GM18858 (cell line): ENCODE results near the gene ZBTB24.
"Not testable (repeated sequence)": the region's sequence is repeated elsewhere in the genome, so short reads cannot be mapped to it uniquely, and the experiment has no call there.

Source experiments
- ATAC-seq: cut with Tn5 transposase; IDR thresholded peaks from one replicate; pipeline ENCODE4 v1.9.1; 2021; ENCODE audit not compliant: unreplicated experiment

Gene ZBTB24

DNA sequence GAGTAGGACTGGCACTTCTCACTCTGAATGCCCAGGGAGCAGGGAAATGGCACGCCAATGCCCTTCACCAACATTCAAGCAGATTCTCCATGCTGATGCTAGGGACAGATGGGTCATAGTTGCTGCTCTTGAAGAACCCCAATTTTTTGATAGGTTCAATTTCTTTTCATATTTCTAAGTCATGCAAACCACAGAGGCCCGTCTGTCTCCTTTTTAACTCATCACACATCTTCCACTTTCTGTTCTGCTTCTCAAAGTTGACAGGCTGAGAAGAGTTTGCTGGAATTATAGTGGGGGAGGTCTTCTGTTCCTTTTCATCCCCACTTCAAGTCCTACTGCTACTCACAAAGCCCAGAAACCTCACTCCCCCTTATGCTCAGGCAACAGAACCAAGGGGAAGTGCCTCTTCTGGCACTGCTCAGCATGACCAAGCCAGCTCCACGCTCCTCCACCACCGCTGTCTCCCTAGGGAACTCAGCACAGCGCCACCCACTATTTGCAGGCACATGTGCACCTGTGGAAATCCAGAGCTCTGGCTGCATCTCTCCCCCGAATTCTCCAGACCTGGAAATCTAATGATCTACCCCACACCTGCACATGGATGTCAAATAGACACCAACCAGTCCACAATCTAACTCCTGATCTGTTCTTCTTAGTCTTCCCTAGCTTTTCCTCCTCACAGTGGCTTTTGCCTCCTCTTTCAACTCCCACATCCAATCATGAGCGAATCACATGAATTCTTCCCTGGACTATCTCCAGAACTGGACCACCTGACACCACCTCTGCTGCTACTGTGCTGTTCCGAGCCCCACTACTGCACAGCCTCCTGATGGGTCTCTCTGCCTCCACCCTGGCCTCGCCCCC, 10.7 kb downstream of the ZBTB24 start:
- ATAC-seq, result peak; percentile 60

DNA sequence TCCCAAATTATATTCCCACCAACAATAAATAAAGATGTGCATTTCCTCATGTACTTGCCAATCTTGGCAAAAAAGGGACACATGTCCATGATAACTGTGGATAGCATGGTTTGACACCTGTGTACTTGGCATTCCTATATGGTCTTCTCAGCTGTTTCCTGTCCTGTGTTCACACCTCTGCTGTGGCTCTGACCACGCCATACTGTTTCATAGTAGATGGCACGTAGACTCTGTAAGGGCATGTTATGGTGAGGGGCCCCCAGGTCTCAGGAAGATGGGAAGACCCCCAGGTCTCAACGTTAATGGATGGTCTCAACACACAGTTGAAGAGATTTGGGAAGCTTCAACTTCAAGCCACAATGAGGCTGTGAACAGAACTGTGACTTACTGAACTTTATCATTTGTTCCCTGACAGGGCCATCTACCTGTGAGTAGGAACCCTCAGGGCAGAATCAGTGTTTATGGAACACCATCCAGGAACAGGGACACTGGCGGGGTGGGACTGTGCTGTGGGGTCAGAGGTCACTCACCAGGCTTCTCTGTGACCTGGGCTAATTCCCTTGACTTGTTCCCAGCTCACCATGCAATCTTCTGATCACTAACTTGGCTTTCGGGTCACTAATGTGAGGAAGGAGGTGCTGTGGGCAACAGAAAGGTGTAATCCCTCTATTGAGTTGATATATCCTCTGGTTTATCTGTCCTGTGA, 11.8 kb downstream of the ZBTB24 start:
- ATAC-seq, result no peak

DNA sequence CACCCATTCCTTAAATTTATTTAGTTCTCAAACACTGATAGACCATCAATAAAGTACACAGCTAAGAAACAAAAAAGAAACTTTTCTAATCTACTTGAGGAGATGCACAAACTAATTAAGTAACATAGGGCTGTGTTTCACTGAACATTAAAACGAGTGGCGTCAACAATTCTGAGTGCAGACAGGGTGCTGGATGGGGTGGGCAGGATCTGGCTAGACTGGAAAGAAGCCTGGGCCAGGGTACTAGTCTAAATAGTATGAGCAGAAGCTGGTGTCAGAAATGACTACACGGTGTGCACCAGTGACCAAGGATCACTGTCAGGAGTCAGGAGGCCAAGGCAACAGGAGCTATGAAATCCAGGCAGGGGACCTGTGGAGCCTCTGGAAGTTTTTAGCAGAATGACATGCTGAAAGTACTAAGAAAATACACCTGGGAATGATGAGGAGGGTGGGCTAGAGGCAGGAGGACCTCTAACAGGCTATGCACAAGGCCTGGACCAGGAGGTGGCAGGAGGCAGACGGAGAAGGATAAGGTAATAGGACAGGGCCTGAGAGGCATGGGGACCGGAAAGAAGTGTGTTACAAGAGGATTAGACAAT, 13.3 kb downstream of the ZBTB24 start:
- no peak for ATAC-seq

DNA sequence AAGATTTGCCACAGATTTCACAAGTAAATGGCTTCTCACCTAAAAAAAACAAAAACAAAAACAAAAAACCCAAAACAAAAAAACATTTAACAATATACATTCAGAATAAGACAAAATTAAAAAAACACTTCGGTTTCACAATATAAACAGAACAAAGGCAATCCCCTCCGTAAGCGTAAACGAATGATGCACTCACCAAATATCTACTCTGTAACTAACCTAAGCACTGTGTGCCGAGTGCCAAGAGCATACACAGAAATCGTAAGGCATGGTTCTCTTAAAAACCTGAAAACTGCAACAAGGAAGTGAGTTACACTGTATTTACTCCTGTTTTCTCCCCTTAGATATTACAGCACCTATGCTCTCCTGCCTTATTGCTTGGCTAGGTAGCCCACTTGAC, 15.3 kb downstream of the ZBTB24 start:
- no peak for ATAC-seq

DNA sequence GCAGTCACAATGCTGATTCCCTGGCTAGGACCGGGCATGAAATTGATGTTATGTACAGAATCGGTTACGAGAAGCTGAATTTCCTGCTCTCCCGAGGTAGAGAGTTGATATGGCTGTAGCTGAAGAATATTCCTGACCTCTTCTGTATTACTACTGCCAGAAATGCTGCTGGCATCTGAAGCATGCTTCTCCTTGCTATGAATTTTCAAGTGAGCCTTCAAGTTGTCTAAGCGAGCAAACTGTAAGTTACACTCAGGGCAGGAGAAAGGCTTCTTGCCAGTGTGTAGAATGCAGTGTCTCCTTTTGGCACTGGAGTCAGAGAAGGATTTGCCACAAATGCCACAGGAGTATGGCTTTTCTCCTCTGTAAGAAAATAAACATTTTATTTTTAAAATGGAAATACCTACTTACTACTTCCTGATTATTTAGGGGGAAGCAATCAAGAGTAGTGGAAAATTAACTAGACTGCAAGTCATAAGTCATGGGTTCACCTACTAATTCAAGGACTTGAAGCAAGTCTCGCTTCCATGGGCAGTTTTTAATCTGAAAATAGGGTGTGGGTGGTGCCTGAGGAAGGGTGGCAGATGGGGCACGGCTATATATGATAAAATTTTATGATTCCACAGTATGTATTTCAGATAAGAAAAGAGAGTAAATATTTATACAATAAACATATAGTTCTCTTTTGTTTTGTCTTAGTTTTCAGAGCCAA, 16.7 kb downstream of the ZBTB24 start:
- no peak for ATAC-seq

DNA sequence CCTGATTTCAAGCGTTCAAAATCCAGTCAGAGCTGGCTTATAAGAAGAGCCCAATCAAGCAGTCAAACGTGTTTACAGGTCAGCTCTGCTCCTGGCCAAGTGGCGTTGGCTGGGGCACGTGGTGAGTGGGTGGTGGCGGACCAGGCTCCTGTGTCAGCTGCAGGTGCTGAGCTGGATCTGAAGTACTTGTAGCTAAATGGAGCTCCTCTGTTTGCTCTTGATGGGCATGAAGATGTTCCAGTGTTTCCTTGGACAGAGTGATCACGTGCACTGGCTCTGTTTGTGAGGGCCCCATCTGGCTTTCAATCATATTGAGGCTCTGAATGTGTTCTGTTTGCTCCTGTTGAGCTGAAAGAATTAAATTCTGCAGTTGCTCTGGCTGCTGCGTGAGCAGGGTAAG, 17.2 kb downstream of the ZBTB24 start:
- ATAC-seq, result no peak

DNA sequence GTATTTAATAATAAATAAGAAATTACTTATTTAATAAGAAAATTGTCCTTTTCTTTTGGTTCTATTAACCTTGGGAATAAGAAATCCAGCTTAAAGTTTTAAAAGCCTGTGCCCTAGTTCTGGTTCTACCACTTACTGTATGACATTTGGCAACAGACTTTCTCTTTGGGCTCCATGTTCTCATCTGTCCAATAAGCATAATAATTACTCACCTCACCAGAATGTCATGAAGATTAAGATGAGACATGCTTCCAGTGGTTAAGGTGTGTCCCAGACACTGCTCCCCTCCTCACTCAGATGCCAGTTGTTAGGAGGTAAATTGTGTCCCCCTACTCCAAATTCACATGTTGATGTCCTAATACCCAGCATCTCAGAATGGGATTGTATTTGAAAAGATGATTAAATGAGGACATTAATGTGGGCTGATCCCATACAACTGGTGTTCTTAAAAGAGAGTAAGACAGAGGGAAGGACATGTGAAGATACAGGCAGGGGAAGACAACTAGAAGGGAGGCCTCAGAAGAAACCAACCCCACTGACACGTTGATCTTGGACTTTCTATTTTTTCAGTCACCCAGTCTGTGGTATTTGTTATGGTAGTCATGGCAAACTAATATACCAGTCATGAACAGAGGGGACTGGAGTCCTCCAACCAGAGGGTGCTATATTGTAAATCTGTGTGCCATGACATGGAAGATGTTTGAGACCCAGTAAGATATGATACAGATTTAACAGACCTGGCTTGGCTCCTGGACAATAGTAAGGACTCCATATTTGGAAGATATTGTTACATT, 21.1 kb downstream of the ZBTB24 start:
- no peak for ATAC-seq

DNA sequence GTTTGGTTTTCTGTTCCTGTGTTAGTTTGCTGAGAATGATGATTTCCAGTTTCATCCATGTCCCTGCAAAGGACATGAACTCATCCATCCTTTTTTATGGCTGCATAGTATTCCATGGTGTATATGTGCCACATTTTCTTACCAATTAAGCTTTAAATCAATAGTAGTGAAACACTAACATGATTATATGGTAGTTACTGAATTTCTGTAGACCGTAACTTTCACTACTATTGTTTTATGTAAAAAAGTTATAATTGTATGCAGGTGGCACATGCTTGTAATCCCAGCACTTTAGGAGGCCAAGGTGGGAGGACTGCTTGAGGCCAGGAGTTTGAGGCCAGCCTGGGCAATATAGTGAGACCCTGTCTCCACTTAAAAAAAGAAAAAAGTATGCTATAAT, 21.8 kb downstream of the ZBTB24 start:
- ATAC-seq, result not testable (repeated sequence)

DNA sequence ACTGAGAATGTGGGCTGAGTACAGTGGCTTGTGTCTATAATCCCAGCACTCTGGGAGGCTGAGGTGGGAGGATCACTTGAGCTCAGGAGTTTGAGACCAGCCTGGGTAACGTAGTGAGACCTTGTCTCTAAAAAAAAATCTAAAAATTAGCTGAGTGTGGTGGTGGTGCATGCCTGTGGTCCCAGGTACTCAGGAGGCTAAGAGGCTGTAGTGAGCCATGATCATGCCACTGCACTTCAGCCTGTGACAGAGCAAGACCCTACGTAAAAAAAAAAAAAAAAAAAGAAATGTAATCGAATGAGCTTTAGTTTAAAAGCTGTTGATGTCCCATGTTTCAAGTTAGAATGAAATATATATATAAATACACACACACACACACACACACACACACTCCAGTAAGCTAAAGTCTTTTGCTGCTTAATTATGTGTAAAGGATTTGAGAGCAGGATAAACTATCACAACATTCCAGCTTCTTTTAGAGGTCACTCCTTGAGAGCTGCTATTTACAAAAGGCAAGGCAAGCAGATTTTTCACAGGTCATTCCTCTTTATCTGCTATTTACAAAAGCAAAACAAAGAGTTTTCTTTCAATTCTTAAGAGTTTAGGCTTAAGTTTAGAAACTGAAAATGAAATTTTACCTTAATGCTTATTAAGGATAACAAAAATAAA, 22.7 kb downstream of the ZBTB24 start:
- no peak for ATAC-seq

DNA sequence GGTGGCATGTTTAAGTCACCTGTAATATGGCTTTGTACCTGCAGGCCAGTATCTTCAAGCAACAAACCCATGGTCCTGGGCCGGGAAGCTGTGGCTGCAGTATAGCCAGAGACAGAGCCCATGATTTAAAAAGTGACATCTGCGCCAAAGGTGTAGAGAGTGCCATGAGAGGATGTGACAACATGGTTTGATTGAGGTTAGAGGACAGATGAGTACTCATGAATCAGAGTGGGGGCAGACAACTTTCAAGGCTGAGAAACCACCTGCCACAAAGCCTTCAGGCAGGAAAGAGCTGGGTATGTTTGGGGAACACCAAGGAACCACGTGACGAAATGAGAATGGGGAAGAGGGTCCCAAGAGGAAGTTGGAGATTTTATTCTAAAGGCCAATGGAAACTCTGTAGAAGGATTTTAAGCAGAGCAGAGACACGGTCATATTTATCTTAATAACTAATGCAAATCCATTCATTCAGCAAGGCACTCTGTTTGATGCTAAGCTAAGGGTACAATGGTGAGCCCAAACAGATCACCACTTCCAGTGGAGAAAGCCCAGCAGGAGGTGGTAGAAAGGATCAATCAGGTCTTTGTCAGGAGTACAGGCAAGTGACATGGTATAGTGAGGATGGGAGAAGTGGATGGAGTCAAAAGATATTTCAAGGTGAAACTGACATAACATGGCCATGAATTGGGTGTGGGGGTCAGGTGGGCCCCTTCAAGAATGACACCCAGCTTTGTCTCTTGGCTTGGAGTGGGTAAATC, 24.1 kb downstream of the ZBTB24 start:
- ATAC-seq, result peak; percentile 35

DNA sequence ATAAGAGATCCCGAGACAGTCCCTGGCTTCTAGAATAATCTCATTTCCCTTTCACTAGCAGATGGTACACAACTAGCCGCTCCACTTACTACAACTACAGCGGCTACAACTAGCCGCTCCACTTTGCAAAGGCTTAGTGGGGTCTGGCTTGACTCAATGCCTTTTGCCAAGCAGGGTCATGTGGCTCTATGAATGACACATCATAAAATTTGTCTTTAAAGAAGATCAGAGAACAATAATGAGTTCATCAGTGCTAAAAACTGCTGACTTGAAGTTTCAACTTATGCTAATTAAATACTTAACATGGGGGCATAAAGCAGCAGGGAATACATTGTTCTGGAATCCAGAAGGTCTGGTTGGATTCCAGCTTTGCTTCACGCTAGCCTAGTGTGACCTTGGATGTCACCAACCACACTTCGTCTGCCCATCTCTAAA, 25.4 kb downstream of the ZBTB24 start:
- no peak for ATAC-seq

DNA sequence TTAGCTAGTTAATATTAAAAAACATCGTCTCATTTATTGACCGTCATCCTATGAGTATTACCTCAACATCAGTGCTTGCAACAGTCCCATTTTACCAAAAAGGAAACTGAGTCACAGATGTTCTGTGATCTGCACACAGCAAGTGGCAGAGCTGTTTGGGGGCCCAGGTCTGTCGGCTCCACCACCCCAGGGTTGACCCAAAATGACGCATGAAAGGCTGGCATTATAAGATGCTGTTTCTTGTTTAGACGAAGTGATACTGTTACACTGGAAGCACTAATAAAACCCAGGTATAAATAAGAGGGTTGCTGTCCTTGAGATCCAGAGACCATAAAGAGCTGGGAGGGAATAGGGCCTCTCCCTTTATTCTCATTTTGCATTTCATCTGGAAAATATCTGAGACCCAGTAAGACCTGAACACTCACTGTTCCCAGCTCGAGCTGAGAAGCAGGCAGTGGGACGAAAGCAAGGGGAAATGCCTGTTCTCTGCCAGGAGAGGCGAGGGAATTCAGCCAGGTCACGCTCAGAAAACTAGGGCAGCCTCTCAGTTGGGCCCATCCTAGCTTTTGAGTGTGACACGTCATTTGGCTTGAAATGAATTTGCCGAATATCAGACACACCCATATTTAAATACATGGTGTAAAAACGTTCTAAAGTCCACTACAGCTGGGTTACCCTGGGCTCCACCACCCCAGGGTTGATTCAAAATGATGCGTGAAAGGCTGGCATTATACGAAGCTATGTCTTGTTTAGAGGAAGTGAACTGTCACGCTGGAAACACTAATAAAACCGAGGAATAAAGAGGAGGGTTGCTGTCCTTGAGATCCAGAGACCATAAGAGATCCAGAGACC, 26.1 kb downstream of the ZBTB24 start:
- no peak for ATAC-seq

DNA sequence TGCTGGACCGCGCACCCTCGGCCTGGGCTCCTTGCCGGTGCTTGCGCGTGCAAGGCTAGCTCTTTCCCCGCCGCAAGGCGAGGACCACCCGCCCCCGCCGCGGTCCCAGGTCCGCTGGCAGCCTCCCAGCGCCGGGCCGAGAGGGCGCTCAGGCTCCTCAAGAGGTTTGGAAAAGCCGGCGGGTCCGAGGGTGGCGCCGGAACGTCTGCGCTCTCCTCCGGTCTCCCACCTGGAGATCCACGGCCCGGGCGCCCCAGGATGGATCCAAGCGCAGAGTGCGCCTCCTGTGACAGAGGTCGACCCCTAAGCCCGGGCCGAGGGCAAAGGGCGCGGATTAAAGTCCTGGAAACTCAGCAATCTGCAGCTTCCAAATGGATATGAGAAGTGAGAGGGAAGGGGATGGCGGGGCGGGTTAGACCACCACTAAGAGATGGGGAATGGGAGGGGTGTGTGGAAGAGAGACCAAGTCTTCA, 26.9 kb downstream of the ZBTB24 start:
- ATAC-seq, result peak; percentile 0

DNA sequence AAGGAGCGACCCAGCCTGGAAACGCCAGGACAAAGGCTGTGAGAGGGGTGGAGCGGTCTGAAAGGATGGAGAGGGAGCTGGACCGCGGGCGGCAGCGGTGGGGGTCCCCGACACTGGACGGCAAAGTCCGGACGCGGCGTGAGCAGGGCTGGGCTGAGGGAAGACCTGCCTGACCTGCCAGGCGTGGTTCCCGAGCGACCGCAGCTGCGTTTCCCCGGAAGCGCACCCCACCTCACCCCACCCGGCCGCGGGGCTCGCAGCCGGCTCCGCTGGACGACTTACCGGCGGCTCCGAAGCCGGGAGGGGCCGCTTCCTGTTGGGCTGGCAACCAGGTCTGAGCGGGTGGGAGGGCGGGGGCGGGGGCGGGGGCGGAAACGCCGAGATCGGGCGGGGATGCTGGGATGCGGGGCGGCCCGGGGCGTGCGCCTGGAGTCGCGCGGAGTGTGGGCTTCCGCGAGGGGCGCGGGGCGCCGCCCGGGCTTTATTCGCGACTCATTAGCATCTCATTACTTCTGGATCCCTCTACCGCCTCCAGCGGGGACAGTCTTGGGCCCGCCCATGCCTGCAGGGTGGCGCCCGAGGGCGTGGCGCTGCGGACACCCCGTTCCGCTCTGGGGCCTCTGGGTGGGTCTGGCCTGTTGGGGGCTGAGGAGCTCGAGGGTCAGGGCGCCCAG, 27.4 kb downstream of the ZBTB24 start, which contains the start of gene MICAL1:
TSS of gene MICAL1 (minus strand) at position 336 of the 674 bp plus-strand sequence. CDS start 1,576 bp downstream, outside the sequence.
- ATAC-seq, result peak; percentile 46

DNA sequence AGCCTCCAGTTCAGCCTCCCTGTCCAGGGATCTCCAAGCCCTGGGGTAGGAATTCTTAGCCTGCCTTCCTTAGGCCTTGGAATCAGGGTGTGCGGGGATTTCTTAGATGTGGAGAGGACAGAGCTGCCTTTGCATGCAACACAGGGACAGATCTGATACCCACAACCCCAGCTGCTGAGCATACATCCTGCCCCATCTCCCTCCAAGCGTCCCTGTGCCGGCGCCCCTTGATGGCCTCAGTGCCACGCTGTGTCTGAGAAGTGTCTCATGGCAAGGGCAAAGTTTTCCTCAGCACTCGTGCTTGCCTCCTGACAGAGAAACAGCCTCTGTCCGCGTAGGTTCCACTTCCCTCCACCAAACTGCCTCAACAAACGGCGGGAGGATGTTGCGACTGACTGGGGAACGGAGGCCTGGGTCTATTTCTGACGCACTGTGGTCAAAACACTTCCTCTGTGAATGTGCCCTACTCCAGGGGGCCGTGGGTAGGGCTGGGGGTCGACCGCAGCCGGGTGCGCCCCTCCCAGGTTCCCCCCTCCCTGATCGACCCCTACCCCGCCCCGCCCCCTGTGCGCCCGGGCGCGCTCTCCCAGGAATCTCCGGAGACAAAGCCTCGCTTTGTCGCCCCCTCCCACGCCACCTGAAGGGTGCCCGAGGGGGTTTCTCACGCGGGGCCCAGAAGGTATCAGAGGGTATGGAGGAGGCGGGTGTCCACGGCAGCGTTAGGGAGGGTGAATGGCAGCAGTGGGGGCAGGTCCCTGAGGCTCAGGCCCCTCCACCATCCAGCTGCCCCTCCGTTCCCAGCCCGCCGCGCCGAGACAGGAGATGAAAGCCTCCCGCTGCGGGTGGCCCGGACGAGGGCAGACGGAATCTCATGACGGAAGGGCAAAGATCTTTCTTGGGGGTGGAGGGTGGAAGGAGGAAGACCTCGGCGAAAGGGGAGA, 28.3 kb downstream of the ZBTB24 start:
- no peak for ATAC-seq
